H1 (cell line): ENCODE results near the gene PRSS38. TPM values are rescaled to one million over a fixed set of nuclear protein-coding genes. Genes with fewer than 3 reads are reported as not detected.

ENCODE experiments used
- CTCF ChIA-PET: fragments of 300-600 bp; sonication (Branson Sonifier 250); formaldehyde crosslinking; loops from one replicate; lab custom pipeline; 2021; ENCODE audit not compliant: partially characterized antibody; lab: Charles Lee
- POLR2A ChIA-PET: fragments of 300-600 bp; sonication (Branson Sonifier 250); formaldehyde crosslinking; loops from one replicate; lab custom pipeline; 2021; ENCODE audit warnings: inconsistent platforms; ENCODE audit not compliant: partially characterized antibody; lab: Charles Lee
- DNase-seq, 2 experiments: peaks; one replicate each; pipeline versions ENCODE4 v3.0.0 to v3.0.0-alpha.2; 2010 to 2022; ENCODE audit warnings: low spot score in 2 of 2, low read depth in 1 of 2, mixed read lengths in 1 of 2
- FAIRE-seq: peaks from 2 replicates; lab custom pipeline; 2011; peaks lifted over from hg19 to GRCh38; lab: Jason Lieb, UNC
- H2AFZ ChIP-seq: 2 replicates; pipeline ENCODE4 v1.8.1; 2012; ENCODE audit warnings: low read length, inconsistent platforms
- H2AK5ac ChIP-seq: 2 replicates; pipeline ENCODE4 v1.6.1; 2013; ENCODE audit warnings: low read depth, low read length
- H2BK120ac ChIP-seq: replicated peaks from 2 replicates; pipeline ENCODE3; 2013; ENCODE audit warnings: low read depth, low read length, inconsistent platforms
- H2BK12ac ChIP-seq: 2 replicates; pipeline ENCODE4 v1.6.1; 2013; ENCODE audit warnings: low read depth, low read length
- H2BK15ac ChIP-seq: 2 replicates; pipeline ENCODE4 v1.6.1; 2013; ENCODE audit warnings: low read length
- H2BK20ac ChIP-seq: 2 replicates; pipeline ENCODE4 v1.6.1; 2013; ENCODE audit warnings: low read length
- H2BK5ac ChIP-seq: 2 replicates; pipeline ENCODE4 v1.6.1; 2013; ENCODE audit warnings: low read depth, low read length
- H3K14ac ChIP-seq: 2 replicates; pipeline ENCODE4 v1.6.1; 2013; ENCODE audit warnings: inconsistent platforms; ENCODE audit not compliant: insufficient read length
- H3K18ac ChIP-seq: 2 replicates; pipeline ENCODE4 v1.6.1; 2013; ENCODE audit warnings: low read length; ENCODE audit errors: extremely low read depth
- H3K23ac ChIP-seq: 2 replicates; pipeline ENCODE4 v1.6.1; 2013; ENCODE audit warnings: inconsistent platforms; ENCODE audit not compliant: insufficient read length
- H3K23me2 ChIP-seq: 2 replicates; pipeline ENCODE4 v1.6.1; 2013; ENCODE audit warnings: low read depth, low read length
- H3K27ac ChIP-seq: 2 replicates; pipeline ENCODE4 v1.6.1; 2011; ENCODE audit warnings: low read depth, low read length, inconsistent platforms
- H3K27me3 ChIP-seq, 4 experiments: replicated peaks in 1 of 4; 1 replicate in 1 of 4; 2 replicates in 3 of 4; pipeline versions ENCODE4 v1.6.1 to v1.8.1; 2011 to 2013; ENCODE audit warnings: low read length in 3 of 4, mild to moderate bottlenecking in 3 of 4, inconsistent platforms in 2 of 4, mixed read lengths in 2 of 4, moderate library complexity in 1 of 4; ENCODE audit not compliant: control insufficient read depth in 3 of 4, insufficient read depth in 3 of 4; ENCODE audit errors: extremely low read depth in 1 of 4
- H3K36me3 ChIP-seq, 4 experiments: 2 replicates each; pipeline versions ENCODE4 v1.6.1 to v1.8.1; 2011 to 2013; ENCODE audit warnings: mild to moderate bottlenecking in 4 of 4, low read length in 3 of 4, moderate library complexity in 2 of 4, control low read depth in 1 of 4, inconsistent platforms in 1 of 4; ENCODE audit not compliant: insufficient read depth in 4 of 4, control insufficient read depth in 2 of 4
- H3K4ac ChIP-seq: replicated peaks from 2 replicates; pipeline ENCODE3; 2013; ENCODE audit warnings: low read length, low read depth, mixed read lengths, inconsistent platforms; ENCODE audit not compliant: insufficient read length
- H3K4me1 ChIP-seq, 4 experiments: replicated peaks in 1 of 4; 1 replicate in 1 of 4; 2 replicates in 3 of 4; pipeline versions ENCODE4 v1.6.1 to v1.8.1; 2011 to 2013; ENCODE audit warnings: low read length in 3 of 4, inconsistent platforms in 2 of 4, mixed read lengths in 1 of 4; ENCODE audit not compliant: insufficient read depth in 4 of 4, control insufficient read depth in 3 of 4
- H3K4me2 ChIP-seq, 2 experiments: 2 replicates each; pipeline versions ENCODE4 v1.6.1 to v1.8.1; 2011 to 2013; ENCODE audit warnings: low read depth in 2 of 2, low read length in 2 of 2, control low read depth in 1 of 2, inconsistent platforms in 1 of 2, mild to moderate bottlenecking in 1 of 2; ENCODE audit not compliant: insufficient read depth in 1 of 2
- H3K4me3 ChIP-seq, 4 experiments: fragments of 200-600, 300-600 bp in 1 of 4; sonication (generic), shearing (Covaris generic), sonication (Bioruptor Twin) in 1 of 4; 2 replicates each; pipeline versions ENCODE4 v1.5.1 to v1.8.1; 2011 to 2016; ENCODE audit warnings: low read length in 4 of 4, low read depth in 3 of 4, control low read depth in 2 of 4, inconsistent platforms in 2 of 4, mild to moderate bottlenecking in 2 of 4, mixed read lengths in 1 of 4, moderate library complexity in 1 of 4; ENCODE audit not compliant: insufficient read depth in 2 of 4; ENCODE audit errors: extremely low read depth in 1 of 4
- H3K56ac ChIP-seq: replicated peaks from 2 replicates; pipeline ENCODE3; 2013; ENCODE audit warnings: low read depth, mild to moderate bottlenecking, mixed read lengths, low read length, inconsistent platforms; ENCODE audit not compliant: insufficient read length
- H3K79me1 ChIP-seq: 2 replicates; pipeline ENCODE4 v1.6.1; 2013; ENCODE audit warnings: low read depth, low read length, control low read depth
- H3K79me2 ChIP-seq, 2 experiments: 2 replicates each; pipeline versions ENCODE4 v1.6.1 to v1.8.1; 2012 to 2013; ENCODE audit warnings: low read length in 2 of 2, mild to moderate bottlenecking in 2 of 2, inconsistent platforms in 1 of 2; ENCODE audit not compliant: insufficient read depth in 2 of 2, control insufficient read depth in 1 of 2
- H3K9ac ChIP-seq, 4 experiments: replicated peaks in 1 of 4; 1 replicate in 1 of 4; 2 replicates in 3 of 4; pipeline versions ENCODE4 v1.6.1 to v1.8.1; 2011 to 2013; ENCODE audit warnings: low read depth in 3 of 4, low read length in 3 of 4, control low read depth in 2 of 4, mild to moderate bottlenecking in 2 of 4, moderate library complexity in 2 of 4, inconsistent platforms in 1 of 4; ENCODE audit errors: extremely low read depth in 1 of 4
- H3K9me3 ChIP-seq, 2 experiments: 2 replicates each; pipeline versions ENCODE4 v1.6.1 to v1.8.1; 2012 to 2013; ENCODE audit warnings: mild to moderate bottlenecking in 2 of 2, moderate library complexity in 2 of 2, control low read depth in 1 of 2, inconsistent platforms in 1 of 2, low read depth in 1 of 2, low read length in 1 of 2, mixed read lengths in 1 of 2; ENCODE audit not compliant: insufficient read depth in 2 of 2
- H4K20me1 ChIP-seq, 2 experiments: replicated peaks in 1 of 2; 2 replicates each; pipeline versions ENCODE3 to v1.8.1; 2011 to 2013; ENCODE audit warnings: inconsistent platforms in 2 of 2, low read length in 2 of 2, mild to moderate bottlenecking in 1 of 2; ENCODE audit not compliant: insufficient read depth in 2 of 2, control insufficient read depth in 1 of 2
- H4K5ac ChIP-seq: 2 replicates; pipeline ENCODE4 v1.6.1; 2013; ENCODE audit warnings: low read length, low read depth, mixed read lengths, inconsistent platforms; ENCODE audit not compliant: insufficient read length
- H4K8ac ChIP-seq: 2 replicates; pipeline ENCODE4 v1.8.0; 2013; ENCODE audit warnings: mild to moderate bottlenecking, moderate library complexity, low read length, inconsistent platforms; ENCODE audit not compliant: insufficient read depth; ENCODE audit errors: extremely low read depth
- H4K91ac ChIP-seq: replicated peaks from 2 replicates; pipeline ENCODE3; 2013; ENCODE audit warnings: low read length, mixed read lengths, inconsistent platforms; ENCODE audit not compliant: insufficient read length
- CBX8 ChIP-seq: fragments of 300-800, 300-1000 bp; sonication (generic); IDR thresholded peaks from 2 replicates; pipeline ENCODE4 v1.7.1; 2016; ENCODE audit warnings: low read depth, low read length, borderline replicate concordance
- EGR1 ChIP-seq: IDR thresholded peaks from 2 replicates; pipeline ENCODE4 v1.6.1; 2011; ENCODE audit warnings: low read depth, low read length, borderline replicate concordance
- KDM1A ChIP-seq: fragments of 200-600, 300-600 bp; sonication (generic); IDR thresholded peaks from 2 replicates; pipeline ENCODE4 v1.7.1; 2016; ENCODE audit warnings: mild to moderate bottlenecking, low read length, borderline replicate concordance
- MAFK ChIP-seq: IDR thresholded peaks from 2 replicates; pipeline ENCODE4 v1.6.1; 2012; ENCODE audit warnings: low read depth, mild to moderate bottlenecking, improper control_type of control experiment, low read length
- POLR2AphosphoS5 ChIP-seq: IDR thresholded peaks from 2 replicates; pipeline ENCODE4 v1.6.1; 2011; ENCODE audit warnings: low read depth, low read length
- POU5F1 ChIP-seq: IDR thresholded peaks from 2 replicates; pipeline ENCODE4 v1.6.1; 2011; ENCODE audit warnings: low read depth, mild to moderate bottlenecking, low read length, moderate library complexity
- RBBP5 ChIP-seq: IDR thresholded peaks from 2 replicates; pipeline ENCODE4 v1.7.1; 2012; ENCODE audit warnings: low read depth, mild to moderate bottlenecking, inconsistent platforms, low read length, moderate library complexity, borderline replicate concordance
- RFX5 ChIP-seq: IDR thresholded peaks from 2 replicates; pipeline ENCODE4 v1.6.1; 2011; ENCODE audit warnings: low read depth, low read length, improper control_type of control experiment, borderline replicate concordance
- SAP30 ChIP-seq: fragments of 300-600 bp; sonication (generic); IDR thresholded peaks from 2 replicates; pipeline ENCODE4 v1.7.1; 2012; ENCODE audit warnings: low read length, moderate library complexity, mild to moderate bottlenecking, inconsistent platforms; ENCODE audit not compliant: insufficient read depth, insufficient replicate concordance
- SIRT6 ChIP-seq: IDR thresholded peaks from one replicate; pipeline ENCODE4 v1.7.1; 2012; ENCODE audit warnings: low read length, inconsistent platforms
- TAF7 ChIP-seq: optimal IDR thresholded peaks from 2 replicates; pipeline ENCODE3; 2011; ENCODE audit warnings: low read depth, mild to moderate bottlenecking, inconsistent platforms, low read length, moderate library complexity, borderline replicate concordance
- ZNF274 ChIP-seq: IDR thresholded peaks from 2 replicates; pipeline ENCODE4 v1.7.0; 2012; ENCODE audit warnings: low read length, borderline replicate concordance; ENCODE audit errors: extremely low read depth
- WGBS, 2 experiments: shearing (Covaris generic) in 1 of 2; methylation state at CpG; one replicate each; pipeline versions ENCODE4 v1.1.6 to v1.1.7; 2013 to 2015; ENCODE audit warnings: low lambda C conversion rate in 2 of 2, mixed read lengths in 2 of 2, inconsistent platforms in 1 of 2, low coverage in 1 of 2, missing lambda C conversion rate in 1 of 2; ENCODE audit not compliant: insufficient replicate concordance in 2 of 2, insufficient coverage in 1 of 2, insufficient read length in 1 of 2; ENCODE audit errors: extremely low coverage in 1 of 2, missing lambda C conversion rate in 1 of 2; 5-methylcytosine and 5-hydroxymethylcytosine counted together
- polyA plus RNA-seq, 7 experiments: library from polyadenylated mRNA; depleted of rRNA in 3 of 7; stranded (reverse) in 5 of 7; unstranded in 2 of 7; fragments of >200 nt in 5 of 7; fragments of 200-250 nt in 2 of 7; gene quantifications; 1 replicate in 5 of 7; 2 replicates in 1 of 7; 4 replicates in 1 of 7; pipeline versions ENCODE4 v1.2.1 to v1.2.3, GENCODE V29; 2011 to 2013; ENCODE audit warnings: missing spikeins in 2 of 7, mixed read lengths in 2 of 7
- total RNA-seq: library from RNA; stranded (reverse); fragmentation: NEBNext Ultra II Directional; extraction: Animal tissue kit (Norgen Biotek cat#: 25700); gene quantifications from 2 replicates; pipeline ENCODE4 v1.2.1, GENCODE V29; 2021
- TF ChIP-seq, protein P1 (sequence below): IDR thresholded peaks from 2 replicates; pipeline ENCODE4 v1.6.1; 2012; ENCODE audit warnings: inconsistent platforms

PRSS38 gene
- total and polyA plus RNA-seq, 2 of the 8 experiments (the other 6 are each of a cell fraction or from before 2014, with no cell fraction given): not detected

DNA sequence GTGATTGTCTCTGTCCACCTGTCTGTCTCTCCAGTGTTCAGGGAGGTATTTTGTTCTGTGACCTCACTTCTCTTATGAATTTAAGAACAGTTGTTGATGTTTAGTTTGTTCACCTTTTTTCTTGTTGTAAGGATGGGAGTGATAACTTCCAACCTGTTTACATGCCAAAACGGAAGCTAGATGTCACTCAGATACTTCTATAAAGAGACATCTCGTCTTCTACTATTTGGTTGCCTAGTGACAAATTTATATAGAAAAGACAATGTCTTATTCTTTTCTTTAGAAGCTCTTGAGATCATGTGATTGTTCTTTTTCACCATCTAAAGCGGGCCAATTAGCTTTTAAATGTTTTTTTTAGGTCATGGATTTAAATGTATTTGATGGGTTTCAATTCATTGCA lies 33.8 kb downstream of the PRSS38 start:
- Histone ChIP-seq H2AK5ac (no peak overlapping the region), H2BK15ac (no peak overlapping the region), H3K23me2 (no peaks in the 10 kb centered on the region), H2BK20ac (no peak overlapping the region), H2AFZ (no peak overlapping the region), H3K4ac (no peak overlapping the region), H3K56ac (no peak overlapping the region), H3K27me3 (no peaks in the 10 kb centered on the region), H2BK120ac (no peak overlapping the region), H4K20me1 (no peaks in the 10 kb centered on the region), H2BK12ac (no peak overlapping the region), H4K5ac (no peak overlapping the region), H3K79me2 (no peaks in the 10 kb centered on the region), H3K79me1 (no peaks in the 10 kb centered on the region), H3K4me2 (no peak overlapping the region), H3K36me3 (no peaks in the 10 kb centered on the region), H3K9me3 (0 out of 4 replicates have a peak, but pooled peaks cover 0 to 5% of the 10 kb centered on the region in 2 experiments), H2BK5ac (no peak overlapping the region), H4K8ac (no peak overlapping the region), H4K91ac (no peak overlapping the region), H3K18ac (no peak overlapping the region), H3K4me1 (no peaks in the 10 kb centered on the region), H3K23ac (no peak overlapping the region), H3K9ac (no peak overlapping the region), H3K14ac (no peak overlapping the region), H3K4me3 (no peak overlapping the region), H3K27ac (no peak overlapping the region)
- no peak for DNase-seq
- 77% methylated on average over 3 of the region's 3 CpGs; no CpG with 5 or more reads in 1 of the 2 experiments for WGBS, 2 experiments
- CTCF ChIA-PET: interaction anchor here (0.6 to 1.0 kb wide), 2 partner anchors 154 to 1301 kb away, joined by 3 read pairs; no protein-coding TSS in a partner anchor
- POLR2A ChIA-PET: no interaction called here
- no peak for FAIRE-seq
- TF ChIP-seq ZNF274: no peak
- TF ChIP-seq TAF7: no peak
- no peak for TF ChIP-seq SAP30
- TF ChIP-seq RFX5: no peak
- no peak for TF ChIP-seq MAFK
- TF ChIP-seq RBBP5: no peak
- no peak for TF ChIP-seq KDM1A
- no peak for TF ChIP-seq SIRT6
- no peak for TF ChIP-seq POU5F1
- TF ChIP-seq, protein P1, sequence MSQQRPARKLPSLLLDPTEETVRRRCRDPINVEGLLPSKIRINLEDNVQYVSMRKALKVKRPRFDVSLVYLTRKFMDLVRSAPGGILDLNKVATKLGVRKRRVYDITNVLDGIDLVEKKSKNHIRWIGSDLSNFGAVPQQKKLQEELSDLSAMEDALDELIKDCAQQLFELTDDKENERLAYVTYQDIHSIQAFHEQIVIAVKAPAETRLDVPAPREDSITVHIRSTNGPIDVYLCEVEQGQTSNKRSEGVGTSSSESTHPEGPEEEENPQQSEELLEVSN: no peak
- TF ChIP-seq CBX8: no peak
- TF ChIP-seq EGR1: no peak
- no peak for TF ChIP-seq POLR2AphosphoS5
